Central memory CD8-positive, alpha-beta T cell (primary cell): ENCODE data around the gene PGF.
"Not testable (repeated sequence)": the region's sequence is repeated elsewhere in the genome, so short reads cannot be mapped to it uniquely, and the experiment has no call there.

Experiments
- ATAC-seq: fragments of 150-1000 bp; cut with Tn5 transposase; replicated peaks from 2 replicates; pipeline ENCODE4 v1.10.0; 2022; ENCODE audit warnings: mild to moderate bottlenecking, moderate FRiP score, moderate number of reproducible peaks; ENCODE audit not compliant: poor library complexity, severe bottlenecking; ENCODE audit errors: extremely low read depth
- DNase-seq, 2 donors: peaks; one replicate each; pipeline ENCODE4 v3.0.0; 2021; ENCODE audit warnings: low spot score in 2 of 2
- H3K27ac Mint-ChIP-seq: one replicate; pipeline ENCODE4 v1.8.0; 2022; ENCODE audit warnings: low read depth, mild to moderate bottlenecking, moderate library complexity, mixed read lengths
- H3K27me3 Mint-ChIP-seq: one replicate; pipeline ENCODE4 v1.8.0; 2022; ENCODE audit warnings: mixed read lengths
- H3K36me3 Mint-ChIP-seq: one replicate; pipeline ENCODE4 v1.8.0; 2022; ENCODE audit warnings: mild to moderate bottlenecking, moderate library complexity, mixed read lengths; ENCODE audit not compliant: insufficient read depth
- H3K4me1 Mint-ChIP-seq: one replicate; pipeline ENCODE4 v1.8.0; 2022; ENCODE audit warnings: mixed read lengths
- H3K4me3 Mint-ChIP-seq: one replicate; pipeline ENCODE4 v1.8.0; 2022; ENCODE audit warnings: mild to moderate bottlenecking, moderate library complexity, mixed read lengths
- H3K9me3 Mint-ChIP-seq: one replicate; pipeline ENCODE4 v1.8.0; 2022; ENCODE audit warnings: mixed read lengths

The PGF gene

DNA sequence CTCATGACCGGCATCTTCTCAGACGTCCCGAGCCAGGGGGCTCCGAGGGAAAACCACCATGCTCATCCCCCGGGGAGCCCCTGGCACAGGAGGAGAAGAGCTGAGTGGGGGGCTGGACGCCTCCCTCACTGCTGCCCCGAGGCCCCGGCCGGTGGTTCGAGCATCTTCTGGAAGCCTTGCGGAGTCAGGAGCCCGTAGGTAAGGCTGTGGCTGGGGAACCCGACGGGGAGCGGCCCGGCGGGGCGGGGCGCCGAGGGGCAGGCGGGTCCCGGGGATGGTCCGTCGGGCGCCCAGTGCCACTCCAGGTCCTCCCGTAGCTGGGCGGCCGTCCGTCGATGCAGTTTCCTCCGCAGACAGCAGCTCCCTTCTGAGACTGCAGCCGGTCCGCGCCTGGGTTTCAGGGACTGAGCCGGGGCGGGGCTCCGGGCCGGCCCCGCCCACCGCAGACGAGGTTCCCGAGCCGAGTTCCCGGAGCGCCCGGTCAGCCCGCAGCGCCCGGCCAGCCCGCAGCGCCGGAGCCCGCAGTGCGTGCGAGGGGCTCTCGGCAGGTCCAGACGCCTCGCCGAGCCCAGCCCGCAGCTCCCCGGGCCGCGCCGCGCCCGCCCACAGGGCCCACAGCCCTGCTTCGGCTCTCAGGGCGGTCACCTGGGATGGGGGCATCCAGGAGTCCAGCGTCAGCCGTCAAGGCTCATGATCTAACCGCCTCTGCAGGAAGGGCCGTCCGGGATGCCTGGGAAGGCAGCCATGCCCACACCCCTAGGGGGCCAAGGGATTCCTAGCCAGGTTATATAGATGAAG lies at the start of gene PGF:
PGF (minus strand) TSS at position 369 of the 798 bp plus-strand sequence; CDS start at position 14, 355 bp downstream.
- Mint-ChIP-seq H3K9me3 (no peaks in the 10 kb centered on the region), H3K36me3 (peaks cover 2% of the 10 kb centered on the region), H3K27ac (no peak within 1 kb of the TSS), H3K4me3 (peak within 1 kb of the TSS; percentile 45), H3K27me3 (peaks cover 10% of the 10 kb centered on the region), H3K4me1 (no peaks in the 10 kb centered on the region)
- DNase-seq (no peak), ATAC-seq (peak; percentile 40)

DNA sequence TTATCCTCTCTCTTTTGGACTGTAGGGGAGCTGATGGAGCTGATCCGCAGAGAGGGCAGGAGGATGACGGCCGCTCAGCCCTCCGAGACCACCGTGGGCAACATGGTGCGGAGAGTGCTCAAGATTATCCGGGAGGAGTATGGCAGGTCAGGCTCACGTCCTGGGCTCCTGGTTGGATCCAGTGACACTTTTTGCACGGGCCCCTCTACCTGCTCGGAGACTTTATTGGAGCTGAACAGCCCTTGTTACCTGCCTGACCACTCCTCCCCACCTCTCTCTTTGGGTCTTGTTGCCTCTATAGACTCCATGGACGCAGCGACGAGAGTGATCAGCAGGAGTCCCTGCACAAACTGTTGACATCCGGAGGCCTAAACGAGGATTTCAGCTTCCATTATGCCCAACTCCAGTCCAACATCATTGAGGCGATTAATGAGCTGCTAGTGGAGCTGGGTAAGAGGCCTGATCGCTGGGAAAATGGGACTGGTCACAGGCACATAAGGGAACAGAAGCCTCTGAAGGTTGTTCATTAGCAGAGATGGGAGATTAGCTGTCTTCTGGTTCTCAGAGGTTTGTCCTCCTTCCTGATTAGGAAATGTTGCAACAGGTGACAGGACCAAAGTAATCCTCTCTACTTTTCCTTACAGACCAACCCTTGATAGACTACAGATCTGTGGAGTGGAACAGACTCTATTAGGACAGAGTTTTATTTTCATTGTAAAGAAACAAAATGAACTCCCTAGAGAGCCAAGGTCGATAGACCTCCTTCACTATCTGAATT lies 48.0 kb upstream of the PGF start:
- DNase-seq (no peak), ATAC-seq (no peak)
- H3K9me3 Mint-ChIP-seq, result no peaks in the 10 kb centered on the region
- peaks cover 46% of the 10 kb centered on the region for H3K36me3 Mint-ChIP-seq
- H3K27me3 Mint-ChIP-seq, result no peaks in the 10 kb centered on the region
- peaks cover 49% of the 10 kb centered on the region for H3K4me1 Mint-ChIP-seq
- peak overlapping the region; percentile 97 for H3K27ac Mint-ChIP-seq
- peak overlapping the region; percentile 97 for H3K4me3 Mint-ChIP-seq

DNA sequence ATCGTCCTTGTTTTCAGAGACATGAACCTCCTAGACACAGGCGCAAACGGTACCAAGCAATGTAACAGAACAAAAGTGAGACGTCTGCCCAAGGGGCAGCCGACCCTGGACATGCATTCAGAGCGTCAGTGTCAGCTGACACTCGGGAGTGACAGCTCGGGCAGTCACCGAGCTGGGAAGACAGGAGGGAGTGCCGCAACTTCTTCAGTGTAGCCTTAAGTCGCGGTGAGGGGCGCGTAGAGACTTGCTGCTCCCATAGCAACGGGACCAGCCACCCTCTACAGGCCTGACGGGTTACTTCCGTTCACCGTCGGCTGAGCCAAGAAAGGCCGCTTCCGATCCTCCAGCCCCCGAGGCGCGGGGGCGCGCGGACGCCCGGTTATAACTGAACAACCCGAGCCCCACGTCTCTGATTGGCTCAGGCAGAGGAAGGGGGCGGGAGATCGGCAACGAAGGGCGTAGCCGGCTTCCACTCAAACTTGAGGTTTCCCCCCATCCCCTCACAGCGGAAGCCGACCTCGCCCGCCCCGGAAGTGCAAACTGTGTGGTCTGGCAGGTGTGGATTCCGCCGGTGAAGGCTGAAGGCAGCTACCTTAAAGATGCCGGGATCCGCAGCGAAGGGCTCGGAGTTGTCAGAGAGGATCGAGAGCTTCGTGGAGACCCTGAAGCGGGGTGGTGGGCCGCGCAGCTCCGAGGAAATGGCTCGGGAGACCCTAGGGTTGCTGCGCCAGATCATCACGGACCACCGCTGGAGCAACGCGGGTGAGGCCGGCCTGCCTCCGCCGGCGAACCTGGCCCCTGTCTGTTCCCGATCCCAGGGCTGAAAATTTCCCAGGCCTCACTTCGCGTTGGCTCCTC lies 47.2 kb upstream of the PGF start, which contains the start of gene EIF2B2:
EIF2B2 (plus strand) TSS at position 530 of the 858 bp plus-strand sequence; CDS start at position 600, 70 bp downstream.
- DNase-seq (peak; percentile 98 to 99), ATAC-seq (peak; percentile 93)
- peak within 1 kb of the TSS; percentile 97 for H3K4me3 Mint-ChIP-seq
- H3K4me1 Mint-ChIP-seq, result peaks cover 45% of the 10 kb centered on the region
- peak within 1 kb of the TSS; percentile 97 for H3K27ac Mint-ChIP-seq
- H3K9me3 Mint-ChIP-seq, result no peaks in the 10 kb centered on the region
- H3K27me3 Mint-ChIP-seq, result no peaks in the 10 kb centered on the region
- H3K36me3 Mint-ChIP-seq, result peaks cover 39% of the 10 kb centered on the region

DNA sequence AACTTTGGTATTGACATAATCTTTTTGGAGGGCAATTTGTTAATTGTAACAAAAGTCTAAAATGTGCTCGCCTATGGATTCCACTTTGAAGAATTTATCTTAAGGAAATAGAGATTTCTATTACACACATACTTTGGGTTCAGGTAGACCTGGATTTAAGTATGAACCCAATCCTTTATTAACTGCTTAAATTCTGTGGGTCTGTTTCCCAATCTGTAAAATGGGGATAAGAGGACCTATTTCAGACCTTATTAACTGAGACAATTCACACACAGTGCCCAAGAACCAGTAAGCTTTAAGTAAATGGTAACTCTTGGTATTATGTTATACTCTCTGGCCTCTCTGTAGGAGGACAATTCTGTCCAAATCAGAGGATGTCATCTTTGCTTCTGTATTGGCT lies 46.5 kb upstream of the PGF start:
- ATAC-seq (no peak), DNase-seq (no peak)
- H3K27ac Mint-ChIP-seq, result peak overlapping the region; percentile 97
- H3K36me3 Mint-ChIP-seq, result peaks cover 32% of the 10 kb centered on the region
- H3K4me1 Mint-ChIP-seq, result peaks cover 38% of the 10 kb centered on the region
- H3K4me3 Mint-ChIP-seq, result peak overlapping the region; percentile 97
- no peaks in the 10 kb centered on the region for H3K9me3 Mint-ChIP-seq
- H3K27me3 Mint-ChIP-seq, result no peaks in the 10 kb centered on the region

DNA sequence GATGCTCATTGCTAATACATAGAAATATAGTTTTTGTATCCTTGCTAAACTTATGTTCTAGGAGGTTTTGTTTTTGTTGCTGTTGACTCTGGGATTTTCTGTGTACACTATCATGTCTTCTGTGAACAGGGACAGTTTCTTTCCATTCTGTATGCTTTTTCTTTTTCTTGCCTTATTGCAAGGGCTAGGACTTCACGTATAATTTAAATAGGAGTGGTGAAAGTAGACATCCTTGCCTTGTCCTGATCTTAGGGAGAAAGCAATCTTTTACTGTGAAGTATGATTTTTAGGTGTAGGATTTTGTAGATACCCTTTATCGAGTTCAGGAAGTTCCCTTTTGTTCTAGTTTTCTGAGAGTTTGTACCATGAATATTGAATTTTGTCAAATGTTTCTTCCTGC lies 45.9 kb upstream of the PGF start:
- H3K9me3 Mint-ChIP-seq, result no peaks in the 10 kb centered on the region
- H3K36me3 Mint-ChIP-seq, result peaks cover 27% of the 10 kb centered on the region
- H3K4me1 Mint-ChIP-seq, result peaks cover 38% of the 10 kb centered on the region
- no peak overlapping the region for H3K4me3 Mint-ChIP-seq
- H3K27ac Mint-ChIP-seq, result peak overlapping the region; percentile 97
- ATAC-seq (no peak), DNase-seq (no peak)
- no peaks in the 10 kb centered on the region for H3K27me3 Mint-ChIP-seq

DNA sequence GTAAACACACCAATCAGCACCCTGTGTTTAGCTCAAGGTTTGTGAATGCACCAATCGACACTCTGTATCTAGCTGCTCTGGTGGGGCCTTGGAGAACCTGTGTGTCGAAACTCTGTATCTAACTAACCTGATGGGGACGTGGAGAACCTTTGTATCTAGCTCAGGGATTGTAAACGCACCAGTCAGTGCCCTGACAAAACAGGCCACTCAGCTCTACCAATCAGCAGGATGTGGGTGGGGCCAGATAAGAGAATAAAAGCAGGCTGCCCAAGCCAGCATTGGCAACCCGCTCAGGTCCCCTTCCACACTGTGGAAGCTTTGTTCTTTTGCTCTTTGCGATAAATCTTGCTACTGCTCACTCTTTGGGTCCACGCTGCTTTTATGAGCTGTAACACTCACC lies 40.4 kb upstream of the PGF start:
- not testable (repeated sequence) for H3K4me3 Mint-ChIP-seq, ATAC-seq, H3K9me3 Mint-ChIP-seq, H3K36me3 Mint-ChIP-seq, DNase-seq, H3K27ac Mint-ChIP-seq, H3K27me3 Mint-ChIP-seq, H3K4me1 Mint-ChIP-seq

DNA sequence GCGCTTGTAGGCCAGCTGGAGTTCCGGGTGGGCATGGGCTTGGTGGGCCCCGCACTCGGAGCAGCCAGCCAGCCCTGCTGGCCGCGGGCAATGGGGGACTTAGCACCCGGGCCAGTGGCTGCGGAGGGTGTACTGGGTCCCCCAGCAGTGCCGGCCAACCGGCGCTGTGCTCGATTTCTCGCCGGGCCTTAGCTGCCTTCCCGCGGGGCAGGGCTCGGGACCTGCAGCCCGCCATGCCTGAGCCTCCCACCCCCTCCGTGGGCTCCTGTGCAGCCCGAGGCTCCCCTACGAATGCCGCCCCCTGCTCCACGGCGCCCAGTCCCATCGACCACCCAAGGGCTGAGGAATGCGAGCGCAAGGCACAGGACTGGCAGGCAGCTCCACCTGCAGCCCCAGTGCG lies 38.8 kb upstream of the PGF start:
- H3K4me1 Mint-ChIP-seq, H3K36me3 Mint-ChIP-seq, DNase-seq, H3K27me3 Mint-ChIP-seq, H3K9me3 Mint-ChIP-seq, H3K27ac Mint-ChIP-seq, H3K4me3 Mint-ChIP-seq, ATAC-seq: not testable (repeated sequence)

DNA sequence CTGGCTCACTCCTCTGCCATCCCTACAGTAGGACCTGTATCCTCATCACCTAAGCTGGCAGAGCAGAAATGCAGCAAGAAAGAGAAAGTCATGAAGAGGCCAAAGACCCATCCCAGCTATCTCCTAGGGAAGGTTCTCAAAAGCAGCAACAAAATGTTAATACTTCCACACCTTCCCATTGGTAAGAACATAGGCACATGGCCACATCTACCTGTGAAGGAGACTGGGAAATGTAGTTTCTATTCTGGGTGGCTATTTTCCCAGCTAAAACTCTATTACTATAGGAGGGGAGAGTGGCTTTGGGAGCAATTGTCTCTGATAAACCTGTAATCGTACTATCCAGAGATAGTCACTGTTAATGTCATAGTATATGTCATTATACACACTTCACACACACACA lies 33.6 kb upstream of the PGF start:
- Mint-ChIP-seq H3K36me3 (peaks cover 1% of the 10 kb centered on the region), H3K27me3 (no peaks in the 10 kb centered on the region), H3K9me3 (no peaks in the 10 kb centered on the region), H3K27ac (no peak overlapping the region), H3K4me3 (no peak overlapping the region), H3K4me1 (no peaks in the 10 kb centered on the region)
- no peak for ATAC-seq
- DNase-seq, result no peak

DNA sequence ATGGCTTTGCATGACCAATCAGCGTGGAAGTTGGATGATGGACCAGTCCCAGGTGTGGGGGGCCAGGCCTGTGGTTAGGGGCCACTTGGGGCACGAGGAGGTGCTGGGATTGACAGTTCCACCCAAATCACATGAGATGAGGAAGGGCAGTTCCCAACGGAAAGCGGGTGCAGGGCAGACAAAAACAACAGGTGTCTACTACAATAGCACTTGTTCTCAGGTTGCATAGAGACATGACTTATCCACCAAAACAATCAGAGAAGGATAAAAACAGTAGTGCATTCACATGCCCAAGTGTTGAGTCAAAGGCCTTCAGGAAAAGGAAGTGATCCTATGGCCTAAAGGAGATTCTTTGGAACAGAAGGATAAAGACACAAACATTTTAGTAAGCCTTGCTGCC lies 32.7 kb upstream of the PGF start:
- Mint-ChIP-seq H3K27ac (no peak overlapping the region), H3K4me1 (no peaks in the 10 kb centered on the region), H3K4me3 (no peak overlapping the region), H3K9me3 (no peaks in the 10 kb centered on the region), H3K36me3 (peaks cover 1% of the 10 kb centered on the region), H3K27me3 (no peaks in the 10 kb centered on the region)
- no peak for DNase-seq
- ATAC-seq, result no peak

DNA sequence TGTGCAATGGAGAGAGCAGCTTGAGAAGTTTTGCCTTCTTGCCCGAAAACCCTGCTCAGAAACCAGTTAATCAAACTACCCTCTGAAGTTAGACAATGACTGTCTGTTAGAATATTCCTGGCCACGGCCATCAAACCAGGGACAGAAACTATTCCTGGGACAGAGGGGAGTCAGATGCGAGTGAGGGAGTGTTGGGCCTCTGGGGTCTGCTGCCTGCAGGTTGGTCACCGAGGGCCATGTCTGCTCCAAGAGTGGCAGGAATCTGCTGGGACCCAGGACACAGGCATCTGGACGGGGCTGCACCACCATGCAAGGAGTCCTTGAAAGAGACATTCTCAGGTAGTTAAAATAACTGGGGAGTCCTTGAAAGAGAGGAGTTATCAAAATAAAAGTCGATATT lies 30.4 kb upstream of the PGF start:
- no peak for ATAC-seq
- Mint-ChIP-seq H3K27me3 (no peaks in the 10 kb centered on the region), H3K36me3 (peaks cover 1% of the 10 kb centered on the region), H3K4me3 (no peak overlapping the region), H3K4me1 (no peaks in the 10 kb centered on the region), H3K9me3 (no peaks in the 10 kb centered on the region), H3K27ac (no peak overlapping the region)
- no peak for DNase-seq

DNA sequence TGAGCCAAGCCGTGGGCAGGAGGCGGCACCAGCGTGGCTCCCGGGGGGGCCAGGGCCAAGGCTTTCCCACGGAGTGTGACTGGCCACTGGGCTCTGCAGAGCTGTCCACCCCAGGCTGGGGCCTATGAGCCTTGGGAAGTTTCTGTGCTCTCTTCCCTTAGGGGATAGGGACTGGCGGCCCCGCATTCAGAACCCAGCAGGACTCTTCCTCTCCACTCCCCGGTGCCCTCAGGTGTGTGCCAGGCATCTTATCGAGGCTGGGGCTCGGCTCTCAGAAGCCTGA lies 29.6 kb upstream of the PGF start:
- Mint-ChIP-seq H3K4me3 (no peak overlapping the region), H3K27ac (no peak overlapping the region), H3K27me3 (no peaks in the 10 kb centered on the region), H3K36me3 (no peaks in the 10 kb centered on the region), H3K4me1 (no peaks in the 10 kb centered on the region), H3K9me3 (no peaks in the 10 kb centered on the region)
- ATAC-seq (no peak), DNase-seq (no peak)

DNA sequence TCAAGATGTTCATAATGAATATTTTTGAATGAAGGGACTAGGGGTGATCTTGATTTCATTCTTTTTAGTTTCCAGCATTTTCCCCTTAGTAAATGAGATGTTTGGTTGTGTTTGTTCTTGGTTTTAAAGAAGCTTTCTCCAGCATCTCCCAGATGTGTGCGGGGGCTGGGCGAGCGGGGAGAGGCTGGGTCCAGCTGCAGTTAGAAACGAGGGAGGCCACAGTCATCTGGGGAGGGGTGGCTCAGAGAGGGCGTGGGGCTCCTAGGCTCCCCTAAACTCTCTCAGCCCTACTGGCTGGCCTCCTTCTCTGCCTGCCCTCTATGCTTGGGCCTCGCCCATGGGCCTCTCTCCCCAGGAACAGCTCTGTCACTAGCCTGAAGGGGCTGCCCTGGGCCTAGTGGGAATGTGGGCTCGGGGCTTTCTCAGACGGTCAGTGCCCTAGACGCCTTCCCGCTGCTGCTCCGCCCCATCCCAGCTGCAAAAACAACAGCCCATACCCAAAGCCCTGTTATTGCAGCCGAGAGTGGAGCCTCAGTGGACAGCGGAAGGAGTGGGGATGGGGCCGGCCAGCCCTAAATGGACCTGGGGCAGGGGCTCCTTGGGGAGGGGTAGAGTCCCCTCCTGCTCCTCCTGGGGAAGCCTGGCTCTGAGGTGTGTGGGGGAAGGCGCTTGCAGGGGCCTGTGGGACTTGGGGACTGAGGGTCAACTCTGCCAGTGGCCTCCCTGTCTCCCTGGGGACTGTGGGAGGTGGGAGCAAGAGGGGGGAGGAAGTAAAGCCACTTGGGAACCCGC lies 29.0 kb upstream of the PGF start:
- Mint-ChIP-seq H3K4me3 (no peak overlapping the region), H3K36me3 (no peaks in the 10 kb centered on the region), H3K4me1 (no peaks in the 10 kb centered on the region), H3K27me3 (no peaks in the 10 kb centered on the region), H3K9me3 (no peaks in the 10 kb centered on the region), H3K27ac (no peak overlapping the region)
- no peak for DNase-seq
- ATAC-seq, result no peak
